Left renal cortex interstitium (tissue), 4 donors: Measurements from ENCODE around the gene RAB20. TPM values are rescaled to one million over a fixed set of nuclear protein-coding genes. Genes with fewer than 3 reads are reported as not detected.
"Not testable (repeated sequence)": the region's sequence is repeated elsewhere in the genome, so short reads cannot be mapped to it uniquely, and the experiment has no call there.

Experiments used
- DNase-seq, 4 donors: peaks; one replicate each; pipeline ENCODE4 v3.0.0-alpha.2; 2013; ENCODE audit warnings: low read depth in 4 of 4, low spot score in 2 of 4, missing footprints in 1 of 4
- polyA plus RNA-seq, 4 donors: library from polyadenylated mRNA; unstranded; fragments of 120-200 nt; gene quantifications; one replicate each; pipeline ENCODE4 v1.2.1, GENCODE V29; 2013; ENCODE audit not compliant: insufficient read length in 4 of 4

Gene RAB20
- polyA plus RNA-seq, 4 donors, result 7.8 to 8.8 (median 8.5) TPM

- DNase-seq, result no peak
Observed at GRCh38 chr13:110495376-110495775, 66.1 kb downstream of the RAB20 start.

GRCh38 chr13:110493613-110494012, 67.9 kb downstream of the RAB20 start:
- no peak for DNase-seq

GRCh38 chr13:110492679-110493593, 68.6 kb downstream of the RAB20 start:
- DNase-seq, result no peak

GRCh38 chr13:110491869-110492678, 69.4 kb downstream of the RAB20 start:
- DNase-seq, result no peak

- DNase-seq, result no peak
Observed at GRCh38 chr13:110490009-110490770, 71.3 kb downstream of the RAB20 start.

GRCh38 chr13:110486880-110487279, 74.6 kb downstream of the RAB20 start:
- not testable (repeated sequence) for DNase-seq

GRCh38 chr13:110486061-110486715, 75.3 kb downstream of the RAB20 start:
- DNase-seq, result no peak

- no peak for DNase-seq
Observed at GRCh38 chr13:110485604-110486003, 75.9 kb downstream of the RAB20 start.

GRCh38 chr13:110484290-110485048, 77.1 kb downstream of the RAB20 start:
- no peak for DNase-seq

GRCh38 chr13:110483386-110483968, 78.0 kb downstream of the RAB20 start:
- no peak for DNase-seq

- DNase-seq, result no peak
Observed at GRCh38 chr13:110480161-110480560, 81.4 kb downstream of the RAB20 start.

GRCh38 chr13:110479648-110480047, 81.9 kb downstream of the RAB20 start:
- DNase-seq, result no peak

- no peak for DNase-seq
Observed at GRCh38 chr13:110479215-110479545, 82.3 kb downstream of the RAB20 start.

GRCh38 chr13:110478405-110479214, 82.9 kb downstream of the RAB20 start:
- no peak for DNase-seq

- no peak for DNase-seq
Observed at GRCh38 chr13:110477706-110478245, 83.7 kb downstream of the RAB20 start.

GRCh38 chr13:110476220-110476617, 85.3 kb downstream of the RAB20 start:
- DNase-seq, result no peak

GRCh38 chr13:110475550-110476219, 85.8 kb downstream of the RAB20 start:
- no peak for DNase-seq

- DNase-seq, result no peak
Observed at GRCh38 chr13:110475117-110475516, 86.4 kb downstream of the RAB20 start.
